Ovary (tissue), 9 donors: Measurements from ENCODE around the gene HOXC11. TPM values are rescaled to one million over a fixed set of nuclear protein-coding genes. Genes with fewer than 3 reads are reported as not detected.

Experiments used
- DNase-seq, 5 donors: peaks; one replicate each; pipeline ENCODE4 v3.0.0-alpha.2; 2019 to 2020
- H3K27ac ChIP-seq, 2 donors: fragments of 200-600 bp; one replicate each; pipeline versions ENCODE4 v1.5.1 to v1.8.0; 2019 to 2022
- H3K27me3 ChIP-seq: fragments of 200-600 bp; one replicate; pipeline ENCODE4 v1.8.0; 2022
- H3K36me3 ChIP-seq: fragments of 200-600 bp; sonication (generic); one replicate; pipeline ENCODE4 v1.5.1; 2019
- H3K4me1 ChIP-seq: one replicate; pipeline ENCODE4 v1.8.1; 2013; ENCODE audit warnings: mild to moderate bottlenecking, moderate library complexity; ENCODE audit not compliant: insufficient read depth
- H3K4me3 ChIP-seq: fragments of 200-600 bp; sonication (generic); one replicate; pipeline ENCODE4 v1.5.1; 2017
- H3K9me3 ChIP-seq, 2 donors: fragments of 200-600 bp in 1 of 2; sonication (generic) in 1 of 2; one replicate each; pipeline versions ENCODE4 v1.5.1 to v1.8.1; 2013 to 2019; ENCODE audit warnings: mild to moderate bottlenecking in 1 of 2, moderate library complexity in 1 of 2
- EP300 ChIP-seq: sonication (generic); formaldehyde crosslinking; IDR thresholded peaks from one replicate; pipeline ENCODE4 v1.6.1; 2017; ENCODE audit warnings: antibody characterized with exemption
- POLR2A ChIP-seq: fragments of 450-650 bp; IDR thresholded peaks from one replicate; pipeline ENCODE4 v1.6.1; 2017; ENCODE audit warnings: antibody characterized with exemption, mild to moderate bottlenecking, moderate library complexity
- WGBS, 3 donors: extraction: QIAGEN DNeasy Blood & Tissue Kit in 1 of 3; methylation state at CpG; one replicate each; pipeline versions ENCODE4 v1.1.5 to v1.1.7; 2013 to 2017; 5-methylcytosine and 5-hydroxymethylcytosine counted together
- intact Hi-C, 4 donors: fragments of 100-400 bp; cut with DNase I; formaldehyde crosslinking; loops; one replicate each; pipeline versions ENCODE4 v1.11.0 to v1.15.1; 2022 to 2023
- polyA plus RNA-seq, 2 donors: library from polyadenylated mRNA; stranded (reverse); fragments of 200-250 nt in 1 of 2; fragments of 350-450 nt in 1 of 2; fragmentation: Illumina TruSeq in 1 of 2; extraction: RNeasy Lipid Tissue Mini Kit (QIAGEN cat#74804) in 1 of 2; gene quantifications; one replicate each; pipeline ENCODE4 v1.2.3, GENCODE V29; 2013 to 2014
- total RNA-seq, 7 donors: library from RNA; depleted of rRNA in 2 of 7; stranded (reverse); fragments of >200 nt in 2 of 7; fragmentation: NEBNext Ultra II Directional in 3 of 7; extraction: Animal tissue kit (Norgen Biotek cat#: 25700) in 3 of 7; gene quantifications; one replicate each; pipeline versions ENCODE4 v1.1.0 to v1.2.4, GENCODE V29; 2016 to 2023
- TF ChIP-seq, protein P1 (sequence below), 3 donors: fragments of 450-650 bp in 2 of 3; fragments of 200-600 bp in 1 of 3; IDR thresholded peaks; one replicate each; pipeline versions ENCODE4 v1.5.1 to v1.8.0; 2016 to 2022; ENCODE audit warnings: antibody characterized with exemption in 3 of 3, mild to moderate bottlenecking in 1 of 3
- donor health status: DM: no; HTN: no; CAD: no; lungs with moderate emphysema.
- donor health status: DM: no; HTN: no; CAD: no.
- donor health status: Bipolar disorder and iron deficiency.
- donor health status: DM: yes; HTN: yes; CAD: no.
- donor health status: DM: no; HTN: no; CAD: no.
- donor health status: DM: yes; HTN: yes; CAD: no.

HOXC11 gene
- total and polyA plus RNA-seq, 9 donors = 0.12 to 1.1 TPM; not detected in 7

DNA sequence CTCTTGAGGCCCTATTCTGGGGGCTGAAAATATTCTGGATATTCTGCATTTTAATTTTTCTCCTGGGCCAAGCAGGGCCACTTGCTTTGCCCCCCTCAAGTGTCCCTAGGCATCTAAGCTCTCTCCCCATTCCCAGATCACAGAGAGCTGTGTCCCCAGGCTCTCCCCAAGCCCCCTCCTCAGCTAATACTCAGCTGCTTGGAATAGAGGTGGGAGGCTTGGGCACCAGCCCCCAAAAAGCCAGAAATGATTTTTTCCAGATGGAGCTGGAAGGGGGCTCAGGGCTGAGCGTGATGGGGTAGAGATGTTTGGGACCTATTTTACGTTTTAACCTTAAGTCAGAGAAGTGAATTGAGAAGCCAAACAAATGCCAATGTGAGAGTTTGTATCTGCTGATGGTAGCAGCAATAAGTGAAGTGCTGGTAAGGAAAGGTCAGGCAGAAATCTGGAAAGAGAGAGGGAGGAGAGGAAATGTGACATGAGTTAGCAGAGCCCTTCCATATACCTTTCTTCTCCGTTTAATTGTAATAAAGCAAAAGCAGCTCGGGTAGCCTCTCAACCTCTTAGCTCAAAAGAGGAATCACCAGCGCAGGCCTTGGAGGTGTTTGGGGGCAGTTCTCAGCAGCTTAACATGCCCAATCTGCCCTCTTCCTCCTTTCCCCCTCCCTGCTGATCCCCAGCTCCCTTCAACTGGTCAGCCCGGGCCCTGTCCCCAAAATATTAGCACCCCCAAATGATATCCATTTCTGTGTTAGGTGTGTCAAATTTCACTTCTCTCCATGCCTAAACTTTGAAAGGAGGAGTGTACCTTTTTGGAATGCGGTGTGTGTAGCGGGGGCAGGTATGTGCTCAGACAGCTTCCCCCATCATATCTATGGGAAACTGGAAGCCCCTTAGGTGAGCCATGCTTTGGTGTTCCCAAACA is 50.3 kb downstream of the HOXC11 start:
- WGBS, 3 donors = 33 to 61% (median 42%) methylated on average over 8 of the region's 8 CpGs
- Histone ChIP-seq H3K36me3 (no peaks in the 10 kb centered on the region), H3K4me3 (no peak overlapping the region), H3K27me3 (no peaks in the 10 kb centered on the region), H3K4me1 (peaks cover 11% of the 10 kb centered on the region), H3K27ac (peak overlapping the region; percentile 33 to 95), H3K9me3 (no peaks in the 10 kb centered on the region)
- intact Hi-C loops = no loop called here
- TF ChIP-seq EP300 (no peak), POLR2A (no peak)
- TF ChIP-seq, protein P1, sequence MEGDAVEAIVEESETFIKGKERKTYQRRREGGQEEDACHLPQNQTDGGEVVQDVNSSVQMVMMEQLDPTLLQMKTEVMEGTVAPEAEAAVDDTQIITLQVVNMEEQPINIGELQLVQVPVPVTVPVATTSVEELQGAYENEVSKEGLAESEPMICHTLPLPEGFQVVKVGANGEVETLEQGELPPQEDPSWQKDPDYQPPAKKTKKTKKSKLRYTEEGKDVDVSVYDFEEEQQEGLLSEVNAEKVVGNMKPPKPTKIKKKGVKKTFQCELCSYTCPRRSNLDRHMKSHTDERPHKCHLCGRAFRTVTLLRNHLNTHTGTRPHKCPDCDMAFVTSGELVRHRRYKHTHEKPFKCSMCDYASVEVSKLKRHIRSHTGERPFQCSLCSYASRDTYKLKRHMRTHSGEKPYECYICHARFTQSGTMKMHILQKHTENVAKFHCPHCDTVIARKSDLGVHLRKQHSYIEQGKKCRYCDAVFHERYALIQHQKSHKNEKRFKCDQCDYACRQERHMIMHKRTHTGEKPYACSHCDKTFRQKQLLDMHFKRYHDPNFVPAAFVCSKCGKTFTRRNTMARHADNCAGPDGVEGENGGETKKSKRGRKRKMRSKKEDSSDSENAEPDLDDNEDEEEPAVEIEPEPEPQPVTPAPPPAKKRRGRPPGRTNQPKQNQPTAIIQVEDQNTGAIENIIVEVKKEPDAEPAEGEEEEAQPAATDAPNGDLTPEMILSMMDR (IDR thresholded peaks at IDR 0.05) = no peak
- DNase-seq = peak in 2 of 5 donors; percentile 12 to 30

DNA sequence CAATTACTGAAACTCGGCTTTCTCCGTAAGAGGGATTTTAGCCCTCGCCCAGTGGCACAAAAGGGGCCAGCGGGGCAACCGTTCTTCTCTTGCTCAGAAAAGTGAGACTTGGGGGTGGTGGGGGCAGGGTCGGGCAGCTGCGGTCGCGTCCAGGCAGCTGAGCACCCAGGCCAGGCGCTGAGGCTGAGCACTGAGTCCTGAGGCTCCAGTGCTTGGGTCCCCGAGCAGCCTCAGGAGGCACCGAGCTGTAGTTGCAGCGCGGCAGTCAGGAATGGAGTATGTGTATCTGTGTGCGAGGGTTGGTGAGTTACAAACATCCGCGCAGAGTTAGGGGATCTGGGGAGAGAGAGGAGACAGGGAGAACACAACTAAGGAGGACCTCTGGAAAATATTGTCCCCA is 51.2 kb downstream of the HOXC11 start:
- intact Hi-C loops = no loop called here
- H3K27me3 ChIP-seq = no peaks in the 10 kb centered on the region
- H3K9me3 ChIP-seq = no peaks in the 10 kb centered on the region
- peaks cover 11% of the 10 kb centered on the region for H3K4me1 ChIP-seq
- no peak overlapping the region for H3K4me3 ChIP-seq
- H3K36me3 ChIP-seq = no peaks in the 10 kb centered on the region
- H3K27ac ChIP-seq = peak overlapping the region; percentile 39 to 95
- DNase-seq = peak in 4 of 5 donors; percentile 41 to 56 (median 54)
- 22 to 60% (median 44%) methylated on average over 17 of the region's 17 CpGs for WGBS, 3 donors
- TF ChIP-seq EP300 = no peak

DNA sequence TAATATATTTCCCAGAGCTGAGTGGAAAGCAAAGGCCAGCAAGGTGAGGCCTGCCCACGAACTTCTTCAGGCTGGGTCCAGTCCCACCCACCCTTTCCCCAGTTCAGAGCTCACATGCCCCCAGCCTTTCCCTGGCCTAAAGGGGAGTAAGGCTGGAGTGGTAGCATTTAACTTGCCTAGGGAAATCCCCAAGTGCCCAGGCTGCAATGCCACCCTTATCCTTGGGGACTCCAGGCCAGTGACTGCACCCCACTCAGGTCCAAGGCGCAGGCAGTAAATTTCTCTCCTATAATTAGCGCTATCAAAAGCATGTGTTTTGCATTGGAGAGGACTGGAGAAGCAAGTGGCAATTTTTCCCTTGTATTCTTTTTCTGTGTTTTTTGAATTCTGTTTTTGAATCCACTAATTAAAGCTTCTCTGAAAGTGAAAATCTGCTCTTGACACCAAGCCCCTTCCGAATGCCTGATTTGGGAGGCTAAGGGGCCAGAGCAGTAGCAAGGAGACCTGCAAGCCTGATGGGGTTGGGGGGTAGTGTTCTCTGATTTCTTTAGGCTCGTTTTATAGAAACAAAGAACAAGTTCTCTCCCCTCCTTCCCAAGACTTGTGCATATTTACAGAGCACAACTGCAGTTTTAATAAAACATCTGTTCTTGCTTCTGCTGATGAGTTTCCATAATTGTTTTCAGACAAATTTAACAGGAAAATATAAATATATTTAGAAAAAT is 51.8 kb downstream of the HOXC11 start:
- Histone ChIP-seq H3K4me1 (peaks cover 11% of the 10 kb centered on the region), H3K27ac (peak overlapping the region; percentile 43 to 95), H3K36me3 (no peaks in the 10 kb centered on the region), H3K27me3 (no peaks in the 10 kb centered on the region), H3K4me3 (no peak overlapping the region), H3K9me3 (no peaks in the 10 kb centered on the region)
- 28 to 38% (median 31%) methylated on average over 5 of the region's 5 CpGs for WGBS, 3 donors
- no peak for TF ChIP-seq POLR2A
- TF ChIP-seq EP300 = no peak
- DNase-seq = peak in 2 of 5 donors; percentile 9 to 34
- intact Hi-C loops = loop anchor here in 1 of 4 donors (5.0 kb wide), 1 partner anchor 168 kb away; no protein-coding TSS in a partner anchor

DNA sequence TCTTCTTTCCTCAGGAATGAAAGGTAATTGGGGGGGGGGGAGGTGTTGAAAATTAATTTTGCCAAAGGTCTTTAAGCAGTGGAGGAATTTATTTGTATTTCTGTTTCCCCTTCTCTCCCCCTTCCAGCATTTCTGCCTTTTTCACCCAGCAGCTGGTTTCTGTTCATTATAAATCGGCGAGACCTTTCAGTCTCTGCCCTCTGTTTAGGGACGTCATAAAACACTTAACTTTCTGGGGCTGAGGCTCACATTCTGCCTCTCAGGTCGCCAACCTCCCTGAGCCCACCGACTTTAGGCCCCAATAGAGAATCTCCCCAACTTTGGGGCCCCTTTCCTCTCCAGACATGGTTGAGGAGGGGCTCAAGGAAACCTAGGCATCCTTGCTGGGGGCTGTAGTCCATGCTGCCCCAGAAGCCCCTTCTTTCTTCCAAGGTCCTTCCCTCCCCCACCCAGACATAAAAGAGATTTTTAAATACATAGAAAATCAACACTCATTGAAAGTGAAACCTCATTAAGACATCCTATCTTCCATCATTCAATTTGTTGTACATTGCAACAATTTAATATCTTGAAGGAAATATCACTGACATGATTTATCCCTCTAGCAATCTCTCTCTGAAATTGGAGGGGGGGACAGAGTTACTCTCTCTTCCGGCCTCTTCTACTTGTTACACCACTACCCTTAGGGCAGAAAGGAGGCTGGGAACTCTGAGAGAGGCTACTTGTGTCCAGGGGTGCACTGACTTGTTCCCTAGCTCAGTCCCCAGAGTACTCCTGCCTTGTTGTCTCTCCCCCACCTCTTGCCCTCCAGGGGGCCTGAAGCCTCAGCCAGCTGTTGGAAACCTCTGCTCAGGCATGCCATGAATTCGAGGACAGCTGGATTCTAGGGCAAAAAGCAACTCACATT is 52.8 kb downstream of the HOXC11 start:
- Histone ChIP-seq H3K27ac (peak overlapping the region; percentile 21 to 95), H3K36me3 (no peaks in the 10 kb centered on the region), H3K4me1 (peaks cover 11% of the 10 kb centered on the region), H3K4me3 (no peak overlapping the region), H3K9me3 (no peaks in the 10 kb centered on the region), H3K27me3 (no peaks in the 10 kb centered on the region)
- peak in 4 of 5 donors; percentile 19 to 42 (median 39) for DNase-seq
- no peak for TF ChIP-seq EP300
- no peak for TF ChIP-seq POLR2A
- TF ChIP-seq, protein P1 (IDR thresholded peaks at IDR 0.05) = no peak
- 16 to 28% (median 22%) methylated on average over 7 of the region's 7 CpGs for WGBS, 3 donors
- intact Hi-C loops = loop anchor here in 1 of 4 donors (5.0 kb wide), 1 partner anchor 167 kb away; no protein-coding TSS in a partner anchor
